Mononuclear cell (primary cell): ENCODE measurements around the gene PHACTR4. TPM values are rescaled to one million over a fixed set of nuclear protein-coding genes. Genes with fewer than 3 reads are reported as not detected.

Source experiments
- H3K27me3 ChIP-seq: 2 replicates; pipeline ENCODE4 v1.6.0; 2011; ENCODE audit warnings: low read length, control low read depth; ENCODE audit not compliant: insufficient read depth
- H3K4me1 ChIP-seq: 2 replicates; pipeline ENCODE4 v1.5.1; 2011; ENCODE audit warnings: mild to moderate bottlenecking, low read length, control low read depth; ENCODE audit not compliant: insufficient read depth
- H3K4me3 ChIP-seq: 2 replicates; pipeline ENCODE4 v1.5.1; 2011; ENCODE audit warnings: mild to moderate bottlenecking, low read length, moderate library complexity
- H3K9me3 ChIP-seq: 2 replicates; pipeline ENCODE4 v1.5.1; 2011; ENCODE audit warnings: low read depth, mild to moderate bottlenecking, control low read depth, low read length
- total RNA-seq: library from RNA; depleted of rRNA; stranded (reverse); fragments of >200 nt; gene quantifications from one replicate; pipeline ENCODE4 v1.2.3, GENCODE V29; 2012

Gene PHACTR4
- total RNA-seq, 1 donor, result 14.1 TPM

DNA sequence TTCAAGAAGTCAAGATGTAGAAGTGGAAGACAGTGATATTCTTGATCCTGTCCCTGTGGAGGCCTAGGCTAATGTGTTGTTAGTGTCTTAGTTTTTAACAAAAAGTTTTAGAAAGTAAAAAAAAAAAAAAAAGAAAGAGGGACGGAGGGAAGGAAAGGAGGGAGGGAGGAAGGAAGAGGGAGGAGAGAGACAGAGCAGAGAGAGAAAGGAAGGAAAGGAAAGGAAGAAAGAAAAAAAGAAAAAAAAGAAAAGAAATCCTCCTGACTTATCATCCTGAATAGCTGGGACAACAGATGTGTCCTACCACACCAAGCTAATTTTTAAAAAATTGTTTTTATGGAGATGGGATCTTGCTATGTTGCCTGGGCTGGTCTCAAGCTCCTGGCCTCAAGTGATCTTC is 24.6 kb downstream of the PHACTR4 start:
- no peaks in the 10 kb centered on the region for H3K9me3 ChIP-seq
- H3K4me1 ChIP-seq, result peaks cover 6% of the 10 kb centered on the region
- no peaks in the 10 kb centered on the region for H3K27me3 ChIP-seq
- no peak overlapping the region for H3K4me3 ChIP-seq

DNA sequence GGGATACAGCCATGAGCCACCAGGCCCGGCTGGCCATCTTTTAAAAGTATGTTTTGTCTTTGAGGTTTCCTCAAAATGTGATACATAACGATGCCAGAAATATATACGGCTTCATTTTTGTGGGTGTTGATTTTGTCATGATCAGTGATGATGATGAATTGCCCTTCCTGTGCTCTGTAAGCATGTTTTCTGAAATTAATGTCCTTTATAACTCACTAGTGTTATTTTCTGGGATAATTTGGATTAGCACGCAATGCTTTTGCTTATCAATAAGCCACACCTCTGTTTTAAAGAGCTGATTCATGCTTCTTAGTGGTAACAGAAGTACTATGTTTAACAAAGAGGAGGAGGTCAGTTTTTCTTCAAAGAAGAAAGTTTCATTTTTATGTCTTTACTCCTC is 25.6 kb downstream of the PHACTR4 start:
- no peaks in the 10 kb centered on the region for H3K27me3 ChIP-seq

DNA sequence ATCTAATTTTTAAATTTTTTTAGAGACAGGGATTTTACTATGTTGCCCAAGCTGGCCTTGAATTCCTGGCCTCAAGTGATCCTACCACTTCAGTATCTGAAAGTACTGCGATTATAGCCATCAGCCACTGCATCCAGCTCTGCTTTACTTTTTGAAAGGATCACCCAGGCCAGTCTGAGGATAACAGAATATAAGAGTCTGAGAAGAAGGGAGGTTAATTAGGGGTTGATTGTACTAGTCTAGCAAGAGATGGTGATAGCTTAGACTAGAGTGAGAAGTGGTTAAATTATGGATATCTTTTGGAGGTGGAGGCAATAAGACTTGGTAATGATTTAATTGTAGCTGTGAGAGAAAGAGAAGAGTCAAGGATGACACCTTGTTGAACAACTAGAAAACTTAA is 32.2 kb downstream of the PHACTR4 start:
- Histone ChIP-seq H3K9me3 (no peaks in the 10 kb centered on the region), H3K4me3 (no peak overlapping the region), H3K4me1 (no peaks in the 10 kb centered on the region), H3K27me3 (no peaks in the 10 kb centered on the region)

More for the DNA sequence above, 25.6 kb downstream of the PHACTR4 start:
- Histone ChIP-seq H3K4me1 (peaks cover 6% of the 10 kb centered on the region), H3K9me3 (no peaks in the 10 kb centered on the region), H3K4me3 (no peak overlapping the region)

DNA sequence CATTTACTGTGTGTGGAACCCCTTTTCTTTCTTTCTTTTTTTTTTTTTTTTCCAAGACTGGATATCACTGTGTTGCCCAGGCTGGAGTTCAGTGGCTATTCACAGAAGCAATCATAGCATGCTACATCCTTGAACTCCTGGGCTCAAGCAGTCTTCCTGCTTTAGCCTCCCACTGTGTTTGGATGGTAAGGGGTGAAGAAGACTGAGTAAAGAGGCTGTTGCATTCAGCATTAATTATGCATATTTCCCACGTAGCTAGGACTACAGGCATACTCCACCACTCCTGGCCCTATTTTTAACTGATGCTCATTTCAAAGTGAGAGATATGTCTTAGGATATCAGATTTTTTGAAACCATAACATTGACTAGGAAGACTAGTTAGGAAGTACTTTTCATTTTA is 39.5 kb downstream of the PHACTR4 start:
- Histone ChIP-seq H3K27me3 (no peaks in the 10 kb centered on the region), H3K4me1 (no peaks in the 10 kb centered on the region), H3K4me3 (no peak overlapping the region), H3K9me3 (no peaks in the 10 kb centered on the region)

DNA sequence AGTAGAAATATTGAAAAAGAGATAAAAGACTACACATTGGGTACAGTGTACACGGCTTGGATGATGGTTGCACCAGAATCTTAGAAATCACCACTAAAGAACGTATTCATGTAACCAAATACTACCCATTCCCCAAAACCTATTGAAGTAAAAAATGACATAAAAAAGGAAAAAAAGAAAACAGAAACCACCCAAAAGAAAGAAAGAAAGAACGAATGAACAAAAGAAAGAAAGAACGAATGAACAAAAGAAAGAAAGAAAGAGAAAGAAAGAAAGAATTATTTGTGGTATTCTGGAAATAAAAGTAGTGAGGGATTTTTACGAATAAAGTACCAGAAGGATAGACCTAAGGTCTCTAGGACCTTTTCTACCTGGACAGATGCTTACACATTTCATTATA is 42.1 kb downstream of the PHACTR4 start:
- H3K4me1 ChIP-seq, result no peaks in the 10 kb centered on the region
- no peak overlapping the region for H3K4me3 ChIP-seq
- H3K9me3 ChIP-seq, result no peaks in the 10 kb centered on the region
- H3K27me3 ChIP-seq, result no peaks in the 10 kb centered on the region

DNA sequence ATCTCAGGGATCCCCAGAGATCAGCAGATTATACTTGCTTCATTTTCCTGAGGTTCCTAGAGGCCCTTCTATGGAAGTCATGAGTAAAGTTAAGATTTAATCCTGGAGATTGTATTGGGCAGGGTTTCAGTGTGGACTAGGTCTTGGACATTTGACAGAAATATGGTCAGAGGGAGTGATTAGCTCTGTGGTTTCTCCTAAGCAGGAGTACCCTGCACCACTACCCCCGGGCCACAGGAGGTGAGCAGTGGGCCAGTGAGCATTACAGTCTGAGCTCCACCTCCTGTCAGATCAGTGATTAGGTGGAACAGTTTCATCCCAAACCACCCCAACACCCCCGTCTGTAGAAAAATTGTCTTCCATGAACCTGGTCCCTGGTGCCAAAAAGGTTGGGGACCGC is 43.2 kb downstream of the PHACTR4 start:
- Histone ChIP-seq H3K4me1 (peaks cover 5% of the 10 kb centered on the region), H3K9me3 (no peaks in the 10 kb centered on the region), H3K4me3 (no peak overlapping the region), H3K27me3 (no peaks in the 10 kb centered on the region)

DNA sequence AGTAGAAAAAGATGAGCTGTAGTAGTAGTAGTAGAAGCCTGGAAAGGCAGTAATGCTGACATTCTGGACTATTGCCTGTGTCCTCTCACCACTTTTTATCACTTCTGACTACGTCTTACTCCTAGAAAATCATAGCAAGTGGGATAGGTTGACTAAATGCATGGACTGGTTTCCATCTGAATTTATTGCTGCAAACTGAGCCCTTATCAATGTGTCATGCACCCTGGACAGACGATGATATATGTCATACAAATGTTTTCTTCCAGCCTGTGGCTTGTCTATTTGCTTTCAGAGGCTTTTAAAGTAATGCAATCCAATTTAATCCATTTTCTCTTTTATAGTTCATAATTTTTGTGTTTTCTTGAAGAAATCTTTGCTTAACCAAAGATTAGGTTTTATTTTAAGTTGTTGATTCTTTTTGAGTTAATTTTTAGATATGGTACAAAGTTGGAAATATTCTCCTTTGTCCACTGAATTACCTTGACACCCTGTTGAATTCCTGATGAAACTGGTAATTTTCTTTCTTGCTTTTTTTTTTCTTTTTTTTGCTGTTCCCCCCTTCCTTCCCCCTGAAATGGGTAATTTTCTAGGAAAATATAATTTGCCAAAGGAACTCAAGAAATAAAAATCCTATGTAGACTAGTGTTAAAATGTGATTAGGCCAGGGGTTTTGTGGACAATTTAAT is 47.1 kb downstream of the PHACTR4 start:
- Histone ChIP-seq H3K27me3 (no peaks in the 10 kb centered on the region), H3K9me3 (no peaks in the 10 kb centered on the region)

DNA sequence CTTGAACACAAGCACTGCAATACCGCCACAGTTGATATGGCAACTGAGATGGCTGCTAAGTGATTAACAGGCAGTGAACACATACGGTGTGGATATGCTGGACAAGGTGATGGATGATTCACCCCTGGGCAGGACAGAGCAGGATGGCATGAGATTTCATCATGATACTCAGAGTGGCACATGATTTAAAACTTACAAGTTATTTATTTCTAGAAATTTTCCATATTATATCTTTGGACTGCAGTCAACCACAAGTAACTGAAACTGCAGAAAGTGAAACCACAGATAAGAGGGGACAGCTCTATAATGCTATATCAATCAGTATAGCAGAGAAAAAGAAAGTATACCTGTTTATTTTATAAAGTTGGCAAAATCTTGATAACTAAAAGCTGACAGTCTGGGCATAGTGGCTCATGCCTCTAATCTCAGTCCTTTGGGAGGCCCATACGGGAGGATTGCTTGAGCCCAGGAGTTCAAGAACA is 47.9 kb downstream of the PHACTR4 start:
- H3K27me3 ChIP-seq, result no peaks in the 10 kb centered on the region
- no peak overlapping the region for H3K4me3 ChIP-seq
- peaks cover 10% of the 10 kb centered on the region for H3K4me1 ChIP-seq
- no peaks in the 10 kb centered on the region for H3K9me3 ChIP-seq

More for the DNA sequence above, 47.1 kb downstream of the PHACTR4 start:
- Histone ChIP-seq H3K4me3 (no peak overlapping the region), H3K4me1 (peaks cover 10% of the 10 kb centered on the region)

DNA sequence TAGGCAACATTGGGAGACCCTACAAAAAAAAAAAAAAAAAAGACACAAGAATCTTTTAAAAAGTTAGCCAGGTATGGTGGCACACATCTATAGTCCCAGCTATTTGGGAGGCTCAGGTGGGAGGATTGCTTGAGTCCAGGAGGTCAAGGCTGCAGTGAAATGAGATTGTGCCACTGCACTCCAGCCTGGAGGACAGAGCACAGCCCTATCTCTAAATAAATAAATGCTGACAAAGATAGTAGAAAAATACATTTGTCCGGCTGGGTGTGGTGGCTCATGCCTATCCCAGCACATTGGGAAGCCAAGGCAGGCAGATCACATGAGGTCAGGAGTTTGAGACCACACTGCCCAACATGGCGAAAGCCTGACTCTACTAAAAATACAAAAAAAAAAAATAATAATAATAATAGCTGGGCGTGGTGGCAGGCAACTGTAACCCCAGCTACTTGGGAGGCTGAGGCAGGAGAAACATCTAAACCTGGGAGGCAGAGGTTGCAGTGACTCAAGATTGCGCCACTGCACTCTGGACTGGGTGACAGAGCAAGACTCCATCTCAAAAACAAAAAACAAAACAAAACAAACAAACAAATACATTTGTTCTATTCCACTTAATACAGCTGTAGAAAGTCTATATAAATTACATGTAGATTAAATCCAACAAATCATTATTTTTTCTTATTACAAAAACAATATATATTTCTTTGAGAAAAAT is 48.5 kb downstream of the PHACTR4 start:
- H3K27me3 ChIP-seq, result no peaks in the 10 kb centered on the region
- no peaks in the 10 kb centered on the region for H3K9me3 ChIP-seq
- H3K4me3 ChIP-seq, result no peak overlapping the region
- H3K4me1 ChIP-seq, result peaks cover 10% of the 10 kb centered on the region

DNA sequence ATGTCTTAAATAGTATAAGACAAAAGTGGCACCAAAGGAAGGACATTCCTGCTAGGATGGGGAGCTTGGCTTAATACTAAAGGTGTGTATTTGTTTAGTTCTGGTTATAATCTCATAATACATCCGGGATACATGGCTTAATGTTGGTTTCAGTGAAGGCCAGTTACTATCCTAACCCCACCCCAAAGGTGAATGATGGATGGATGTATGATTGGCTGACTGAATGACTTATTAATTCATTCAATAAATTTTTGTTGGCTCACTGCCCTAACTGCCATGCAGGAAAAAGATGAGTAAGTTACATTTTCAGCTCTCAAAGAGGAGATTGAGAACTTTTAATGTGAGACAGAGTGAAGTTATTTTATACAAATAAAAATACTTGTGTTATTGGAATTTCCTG is 52.2 kb downstream of the PHACTR4 start:
- no peaks in the 10 kb centered on the region for H3K27me3 ChIP-seq
- peaks cover 10% of the 10 kb centered on the region for H3K4me1 ChIP-seq
- no peaks in the 10 kb centered on the region for H3K9me3 ChIP-seq
- H3K4me3 ChIP-seq, result no peak overlapping the region

DNA sequence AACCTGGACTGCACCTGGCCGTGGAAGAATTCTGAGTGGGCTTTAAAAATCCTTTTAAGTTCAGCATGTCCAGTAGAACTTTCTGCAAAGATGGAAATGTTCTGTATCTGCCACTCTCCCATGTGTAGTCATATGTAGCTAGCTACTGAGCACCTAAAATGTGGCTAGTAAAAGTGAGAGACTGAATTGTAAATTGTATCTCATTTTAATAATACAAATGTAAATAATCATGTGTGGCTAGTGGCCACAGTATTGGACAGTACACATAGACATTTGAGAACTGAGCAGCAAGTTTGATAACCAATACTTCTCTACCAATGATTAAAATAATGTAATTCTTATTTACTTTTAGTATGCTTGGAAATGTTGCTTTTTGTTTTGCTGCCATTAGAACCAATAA is 57.3 kb downstream of the PHACTR4 start:
- Histone ChIP-seq H3K27me3 (no peaks in the 10 kb centered on the region), H3K9me3 (no peaks in the 10 kb centered on the region), H3K4me1 (peaks cover 4% of the 10 kb centered on the region), H3K4me3 (no peak overlapping the region)

DNA sequence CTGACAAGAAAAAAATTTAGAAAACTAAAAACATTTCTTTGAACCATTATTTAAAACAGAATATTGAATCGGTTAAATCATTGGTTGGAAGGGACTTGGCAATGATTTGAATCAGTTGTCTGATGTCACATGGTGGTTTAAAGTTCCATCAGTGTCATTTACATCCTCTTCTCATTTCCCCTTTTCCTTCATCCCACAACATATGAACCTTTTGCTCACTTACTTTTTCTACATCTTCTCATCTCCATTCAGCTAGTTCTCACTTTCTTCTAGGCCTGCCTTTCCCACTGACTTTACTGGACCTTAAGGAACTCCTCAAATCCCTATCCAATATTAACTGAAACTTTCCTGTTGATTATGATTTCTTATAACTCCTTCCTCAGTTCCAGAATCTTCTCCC is 58.5 kb downstream of the PHACTR4 start:
- peaks cover 4% of the 10 kb centered on the region for H3K4me1 ChIP-seq
- H3K9me3 ChIP-seq, result no peaks in the 10 kb centered on the region
- no peak overlapping the region for H3K4me3 ChIP-seq
- no peaks in the 10 kb centered on the region for H3K27me3 ChIP-seq

DNA sequence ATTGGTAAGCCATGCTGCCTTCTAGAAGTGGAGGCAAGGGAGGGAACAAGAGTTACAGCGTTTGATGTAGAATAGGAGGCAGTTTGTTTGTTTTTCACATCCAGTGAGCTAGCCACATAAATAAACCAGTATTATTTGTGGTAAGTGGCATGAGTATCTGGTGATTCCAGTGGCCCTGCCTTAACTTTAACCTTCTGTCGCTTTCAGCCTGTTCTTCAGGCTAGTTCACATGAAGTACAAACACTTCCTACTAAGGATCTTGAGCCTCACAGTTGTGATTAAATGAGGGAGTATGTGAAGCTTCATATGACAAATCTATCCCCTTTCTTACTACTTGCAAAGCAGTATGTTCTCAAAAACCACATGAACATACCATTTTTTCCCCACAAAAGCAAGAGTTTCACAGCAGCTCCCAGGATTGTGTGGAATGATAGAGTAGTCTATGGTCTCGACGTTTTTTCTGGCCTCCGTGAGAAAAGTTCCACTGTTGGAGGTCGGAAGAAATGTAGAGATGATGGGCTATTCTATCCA is 59.5 kb downstream of the PHACTR4 start:
- H3K9me3 ChIP-seq, result no peaks in the 10 kb centered on the region
- H3K4me3 ChIP-seq, result no peak overlapping the region
- H3K4me1 ChIP-seq, result peaks cover 4% of the 10 kb centered on the region
- H3K27me3 ChIP-seq, result no peaks in the 10 kb centered on the region

DNA sequence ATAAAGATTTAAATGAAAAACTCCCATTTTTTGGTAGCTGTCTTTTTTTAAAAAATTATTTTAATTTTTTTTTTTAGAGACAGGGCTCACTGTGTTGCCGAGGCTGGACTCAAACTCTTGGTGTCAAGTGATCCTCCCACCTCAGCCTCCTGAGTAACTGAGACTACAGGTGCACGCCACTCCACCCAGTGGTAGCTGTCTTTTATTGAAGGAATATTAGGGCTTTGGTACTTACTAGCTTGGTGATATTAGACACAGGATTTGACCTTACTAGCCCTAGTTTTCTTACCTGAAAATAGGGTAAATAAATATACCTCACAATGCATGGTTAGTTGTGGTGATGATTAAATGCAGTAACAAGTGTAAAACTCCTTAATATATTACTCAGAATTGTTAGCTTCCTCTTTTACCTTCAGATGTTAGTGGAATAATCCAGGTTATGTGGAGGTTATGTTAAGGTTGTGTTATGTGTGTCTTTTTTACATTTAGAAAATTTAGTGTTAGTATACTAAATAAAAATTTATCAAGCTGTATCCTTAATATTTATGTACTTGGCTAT is 66.8 kb downstream of the PHACTR4 start:
- Histone ChIP-seq H3K4me3 (no peak overlapping the region), H3K27me3 (no peaks in the 10 kb centered on the region), H3K4me1 (peaks cover 14% of the 10 kb centered on the region), H3K9me3 (no peaks in the 10 kb centered on the region)

DNA sequence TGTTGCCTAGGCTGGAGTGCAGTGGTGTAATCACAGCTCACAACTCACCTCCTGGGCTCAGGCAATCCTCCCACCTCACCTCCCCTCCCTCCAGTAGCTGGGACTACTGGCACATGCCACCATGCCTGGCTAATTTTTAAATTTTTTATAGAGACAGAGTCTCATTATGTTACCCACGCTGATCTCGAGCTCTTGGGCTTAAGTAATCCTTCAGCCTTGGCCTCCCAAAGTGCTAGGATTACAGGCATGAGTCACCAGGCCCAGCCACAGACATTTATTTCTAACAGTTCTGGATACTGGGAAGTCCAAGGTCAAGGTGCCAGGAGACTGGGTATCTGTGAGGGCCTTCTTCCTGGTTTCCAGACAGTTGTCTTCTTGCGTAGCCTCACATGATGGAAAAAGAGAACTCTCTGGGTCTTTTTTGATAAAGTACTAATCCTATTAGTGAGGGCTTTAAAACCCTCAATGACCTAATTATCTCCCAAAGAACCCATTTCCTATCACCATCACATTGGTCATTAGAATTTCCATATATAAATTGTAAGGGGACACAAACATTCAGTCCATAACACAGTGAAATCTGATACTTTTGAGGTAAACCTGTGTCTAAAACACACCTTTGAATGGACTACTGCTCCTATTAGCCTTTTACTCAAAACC is 67.9 kb downstream of the PHACTR4 start:
- Histone ChIP-seq H3K4me1 (peaks cover 14% of the 10 kb centered on the region), H3K4me3 (no peak overlapping the region), H3K9me3 (no peaks in the 10 kb centered on the region), H3K27me3 (no peaks in the 10 kb centered on the region)
